Upper lobe of left lung (tissue), 4 donors: ENCODE data around the gene XRN2.

Experiments
- CTCF ChIP-seq, 6 experiments: fragments of 450-650 bp in 4 of 6; fragments of 200-600 bp in 2 of 6; sonication (generic) in 2 of 6; IDR thresholded peaks; one replicate each; pipeline ENCODE4 v1.5.1; 2016 to 2019; ENCODE audit warnings: antibody characterized with exemption in 6 of 6
- EP300 ChIP-seq, 4 donors: sonication (generic); formaldehyde crosslinking; IDR thresholded peaks; one replicate each; pipeline ENCODE4 v1.5.1; 2017; ENCODE audit warnings: antibody characterized with exemption in 4 of 4, control low read depth in 2 of 4
- POLR2AphosphoS5 ChIP-seq, 2 donors: sonication (generic); formaldehyde crosslinking; IDR thresholded peaks; one replicate each; pipeline ENCODE4 v1.5.1; 2017; ENCODE audit warnings: antibody characterized with exemption in 2 of 2

GRCh38 chr20:21397341-21398108, 94.4 kb downstream of the XRN2 start, which contains the start of gene NKX2-4:
- TF ChIP-seq EP300 (IDR thresholded peaks at IDR 0.05): no peak
- no peak for TF ChIP-seq POLR2AphosphoS5 (IDR thresholded peaks at IDR 0.05)
- no peak for TF ChIP-seq CTCF (IDR thresholded peaks at IDR 0.05)
